H9 (cell line): Measurements from ENCODE around the gene LRRC41. TPM values are rescaled to one million over a fixed set of nuclear protein-coding genes. Genes with fewer than 3 reads are reported as not detected.

Source experiments
- DNase-seq: peaks from one replicate; pipeline ENCODE4 v3.0.0-alpha.2; 2017
- H2AFZ ChIP-seq: one replicate; pipeline ENCODE4 v1.6.1; 2013; ENCODE audit warnings: mild to moderate bottlenecking, low read length, control low read depth, moderate library complexity
- H2AK5ac ChIP-seq: 2 replicates; pipeline ENCODE4 v1.6.1; 2013; ENCODE audit warnings: low read length, control low read depth, mixed read lengths; ENCODE audit not compliant: insufficient read length
- H2BK120ac ChIP-seq: one replicate; pipeline ENCODE4 v1.6.1; 2013; ENCODE audit warnings: low read depth, mild to moderate bottlenecking, low read length, control low read depth, inconsistent platforms; ENCODE audit not compliant: poor library complexity, severe bottlenecking
- H2BK12ac ChIP-seq: 2 replicates; pipeline ENCODE4 v1.6.1; 2013; ENCODE audit warnings: low read length, control low read depth, mixed read lengths, low read depth; ENCODE audit not compliant: insufficient read length
- H2BK15ac ChIP-seq: 2 replicates; pipeline ENCODE4 v1.6.1; 2013; ENCODE audit warnings: low read depth, low read length, control low read depth
- H2BK20ac ChIP-seq: one replicate; pipeline ENCODE4 v1.6.1; 2013; ENCODE audit warnings: low read depth, mild to moderate bottlenecking, low read length, control low read depth, inconsistent platforms; ENCODE audit not compliant: poor library complexity, severe bottlenecking
- H2BK5ac ChIP-seq: 2 replicates; pipeline ENCODE4 v1.6.1; 2013; ENCODE audit warnings: low read length, control low read depth, mixed read lengths; ENCODE audit not compliant: insufficient read length
- H3K14ac ChIP-seq: 2 replicates; pipeline ENCODE4 v1.6.1; 2013; ENCODE audit warnings: low read length, control low read depth; ENCODE audit not compliant: insufficient read depth
- H3K18ac ChIP-seq: 2 replicates; pipeline ENCODE4 v1.6.1; 2013; ENCODE audit warnings: low read depth, mild to moderate bottlenecking, mixed read lengths, low read length, control low read depth; ENCODE audit not compliant: insufficient read length
- H3K23ac ChIP-seq: 2 replicates; pipeline ENCODE4 v1.6.1; 2013; ENCODE audit warnings: low read length, control low read depth, mixed read lengths, low read depth; ENCODE audit not compliant: insufficient read length
- H3K23me2 ChIP-seq: 2 replicates; pipeline ENCODE4 v1.6.1; 2013; ENCODE audit warnings: low read depth, mild to moderate bottlenecking, mixed read lengths, low read length, control low read depth; ENCODE audit not compliant: insufficient read length, poor library complexity, severe bottlenecking
- H3K27ac ChIP-seq: 2 replicates; pipeline ENCODE4 v1.5.1; 2013; ENCODE audit warnings: low read length, control low read depth, mixed read lengths, low read depth; ENCODE audit not compliant: insufficient read length
- H3K27me3 ChIP-seq: 2 replicates; pipeline ENCODE4 v1.6.1; 2013; ENCODE audit warnings: low read length, control low read depth, inconsistent platforms; ENCODE audit not compliant: insufficient read depth
- H3K4ac ChIP-seq: 2 replicates; pipeline ENCODE4 v1.6.1; 2013; ENCODE audit warnings: low read depth, mild to moderate bottlenecking, control low read depth, inconsistent platforms, low read length, moderate library complexity
- H3K4me1 ChIP-seq: 2 replicates; pipeline ENCODE4 v1.6.1; 2013; ENCODE audit warnings: low read length, control low read depth, inconsistent platforms; ENCODE audit not compliant: insufficient read depth
- H3K4me2 ChIP-seq: 2 replicates; pipeline ENCODE4 v1.6.1; 2013; ENCODE audit warnings: low read length, control low read depth, mixed read lengths; ENCODE audit not compliant: insufficient read length, insufficient read depth
- H3K56ac ChIP-seq: 2 replicates; pipeline ENCODE4 v1.6.1; 2013; ENCODE audit warnings: low read depth, mild to moderate bottlenecking, mixed read lengths, low read length, control low read depth; ENCODE audit not compliant: insufficient read length
- H3K79me1 ChIP-seq: 2 replicates; pipeline ENCODE4 v1.6.1; 2013; ENCODE audit warnings: low read depth, mild to moderate bottlenecking, moderate library complexity, low read length, control low read depth, inconsistent platforms; ENCODE audit not compliant: insufficient read depth, poor library complexity, severe bottlenecking
- H3K79me2 ChIP-seq: 2 replicates; pipeline ENCODE4 v1.6.1; 2013; ENCODE audit warnings: low read length, control low read depth, inconsistent platforms; ENCODE audit not compliant: insufficient read depth
- H3K9ac ChIP-seq: 2 replicates; pipeline ENCODE4 v1.6.1; 2013; ENCODE audit warnings: low read length, control low read depth, mixed read lengths; ENCODE audit not compliant: insufficient read length; ENCODE audit errors: extremely low read depth
- H3K9me3 ChIP-seq: one replicate; pipeline ENCODE4 v1.6.1; 2013; ENCODE audit warnings: low read depth, low read length, inconsistent platforms; ENCODE audit not compliant: control insufficient read depth
- H3T11ph ChIP-seq: one replicate; pipeline ENCODE4 v1.6.1; 2013; ENCODE audit warnings: mild to moderate bottlenecking, low read length, control low read depth, inconsistent platforms
- H4K20me1 ChIP-seq: one replicate; pipeline ENCODE4 v1.6.1; 2013; ENCODE audit not compliant: control insufficient read depth, insufficient read length, insufficient read depth
- H4K5ac ChIP-seq: 2 replicates; pipeline ENCODE4 v1.6.1; 2013; ENCODE audit warnings: low read depth, mild to moderate bottlenecking, mixed read lengths, low read length, control low read depth; ENCODE audit not compliant: insufficient read length
- H4K8ac ChIP-seq: replicated peaks from 2 replicates; pipeline ENCODE4 v1.6.1; 2013; ENCODE audit warnings: low read length, control low read depth, mixed read lengths, low read depth; ENCODE audit not compliant: insufficient read length
- H4K91ac ChIP-seq: 2 replicates; pipeline ENCODE4 v1.6.1; 2013; ENCODE audit warnings: low read depth, mild to moderate bottlenecking, moderate library complexity, mixed read lengths, low read length, control low read depth; ENCODE audit not compliant: insufficient read length
- H3K27ac Mint-ChIP-seq, 3 experiments: 2 replicates in 2 of 3; 3 replicates in 1 of 3; pipeline ENCODE4 v1.8.0; 2020 to 2021; ENCODE audit warnings: mixed read lengths in 3 of 3, mild to moderate bottlenecking in 1 of 3, moderate library complexity in 1 of 3
- H3K27me3 Mint-ChIP-seq: 2 replicates; pipeline ENCODE4 v1.8.0; 2021; ENCODE audit warnings: low read depth, mild to moderate bottlenecking, moderate library complexity, mixed read lengths
- H3K36me3 Mint-ChIP-seq, 3 experiments: 2 replicates in 2 of 3; 3 replicates in 1 of 3; pipeline ENCODE4 v1.8.0; 2020 to 2021; ENCODE audit warnings: low read depth in 3 of 3, mixed read lengths in 3 of 3; ENCODE audit not compliant: insufficient read depth in 1 of 3
- H3K4me1 Mint-ChIP-seq, 2 experiments: 2 replicates each; pipeline ENCODE4 v1.8.0; 2020; ENCODE audit warnings: mixed read lengths in 2 of 2
- H3K4me3 Mint-ChIP-seq, 2 experiments: 2 replicates in 1 of 2; 3 replicates in 1 of 2; pipeline ENCODE4 v1.8.0; 2020 to 2021; ENCODE audit warnings: mild to moderate bottlenecking in 2 of 2, mixed read lengths in 2 of 2, moderate library complexity in 1 of 2
- H3K9me3 Mint-ChIP-seq, 2 experiments: 2 replicates in 1 of 2; 3 replicates in 1 of 2; pipeline ENCODE4 v1.8.0; 2020; ENCODE audit warnings: mild to moderate bottlenecking in 2 of 2, mixed read lengths in 2 of 2, moderate library complexity in 1 of 2
- CTCF ChIP-seq: fragments of 200-600 bp; sonication (generic); conservative IDR thresholded peaks from 3 replicates; pipeline ENCODE4 v1.8.0; 2021; ENCODE audit warnings: antibody characterized with exemption, mild to moderate bottlenecking
- WGBS: extraction: QIAGEN DNeasy Blood & Tissue Kit; methylation state at CpG from one replicate; pipeline ENCODE4 v1.1.7; 2013; ENCODE audit warnings: missing lambda C conversion rate, low lambda C conversion rate, mixed read lengths; ENCODE audit not compliant: insufficient read length; ENCODE audit errors: extremely low coverage; 5-methylcytosine and 5-hydroxymethylcytosine counted together
- total RNA-seq: library from RNA; stranded (reverse); gene quantifications from 2 replicates; pipeline ENCODE4 v1.2.1, GENCODE V29; 2021

LRRC41 gene
- total RNA-seq, 1 experiment from 2014 or later: 62.6 TPM

- no peaks in the 10 kb centered on the region for H3K23me2 ChIP-seq
- H3K27ac ChIP-seq: no peak overlapping the region
- no peak overlapping the region for H2BK120ac ChIP-seq
- peaks cover 23 to 45% (median 36%) of the 10 kb centered on the region in 3 experiments for H3K36me3 Mint-ChIP-seq
- H3K14ac ChIP-seq: no peak overlapping the region
- H3K9me3 Mint-ChIP-seq: no peaks in the 10 kb centered on the region
- H3K79me2 ChIP-seq: no peaks in the 10 kb centered on the region; the same call in 1 of the 2 replicates
- H3K18ac ChIP-seq: no peak overlapping the region
- no peaks in the 10 kb centered on the region; the same call in 1 of the 2 replicates for H3K4me1 ChIP-seq
- H3K9ac ChIP-seq: no peak overlapping the region
- no peak overlapping the region for H2BK20ac ChIP-seq
- no peak overlapping the region for H3K56ac ChIP-seq
- DNase-seq: no peak
- no peak overlapping the region for H4K8ac ChIP-seq
- no peaks in the 10 kb centered on the region for H3K27me3 Mint-ChIP-seq
- no peaks in the 10 kb centered on the region for H3K9me3 ChIP-seq
- no peak overlapping the region for H3K27ac Mint-ChIP-seq
- no peak overlapping the region for H2BK15ac ChIP-seq
- H3K4ac ChIP-seq: no peak overlapping the region
- H3T11ph ChIP-seq: no peak overlapping the region
- no peaks in the 10 kb centered on the region for H4K20me1 ChIP-seq
- TF ChIP-seq CTCF: no peak
- H3K4me3 Mint-ChIP-seq: no peak overlapping the region
- H2AK5ac ChIP-seq: no peak overlapping the region
- H3K23ac ChIP-seq: no peak overlapping the region
- no peak overlapping the region for H2BK5ac ChIP-seq
- H3K4me1 Mint-ChIP-seq: peaks cover 15 to 20% of the 10 kb centered on the region in 2 experiments
- H2AFZ ChIP-seq: no peak overlapping the region
- no peak overlapping the region for H4K91ac ChIP-seq
- H4K5ac ChIP-seq: no peak overlapping the region
- H3K27me3 ChIP-seq: no peaks in the 10 kb centered on the region
- H3K79me1 ChIP-seq: no peaks in the 10 kb centered on the region
- no CpG with 5 or more reads among the region's 2 CpGs for WGBS
- H3K4me2 ChIP-seq: no peak overlapping the region
- H2BK12ac ChIP-seq: no peak overlapping the region
Measured at GRCh38 chr1:46295306-46295705, 8.1 kb downstream of the LRRC41 start.
